ENCODE data around the gene BRI3BP. TPM values are rescaled to one million over a fixed set of nuclear protein-coding genes. Genes with fewer than 3 reads are reported as not detected.
A peak's percentile ranks its signal among the peaks of the same experiment; 100 is the strongest.
"Not testable (repeated sequence)": the region's sequence is repeated elsewhere in the genome, so short reads cannot be mapped to it uniquely, and the experiment has no call there.

The BRI3BP gene
- total and polyA plus RNA-seq, 7 donors = 1.3 to 22.1 (median 2.9) TPM

- intact Hi-C loops (cut with DNase I) = no loop called here
- Histone ChIP-seq H3K36me3 (peaks cover 6 to 90% (median 55%) of the 10 kb centered on the region in 4 donors), H3K4me1 (no peaks in the 10 kb centered on the region), H3K4me3 (no peak overlapping the region), H3K9me3 (no peaks in the 10 kb centered on the region), H3K27me3 (no peaks in the 10 kb centered on the region), H3K27ac (no peak overlapping the region)
- 97 to 98% methylated on average over 10 of the region's 10 CpGs for WGBS, 2 donors
- TF ChIP-seq POLR2AphosphoS5 (IDR thresholded peaks at IDR 0.05) = no peak
- TF ChIP-seq POLR2A (IDR thresholded peaks at IDR 0.05) = no peak
- TF ChIP-seq EP300 (IDR thresholded peaks at IDR 0.05) = no peak
- TF ChIP-seq CTCF (IDR thresholded peaks at IDR 0.05) = no peak
- DNase-seq = no peak
Measured at GRCh38 chr12:124976999-124977398, 16.4 kb upstream of the BRI3BP start.

- peaks cover 0 to 95% (median 61%) of the 10 kb centered on the region in 4 donors for H3K36me3 ChIP-seq
- no peak for TF ChIP-seq POLR2AphosphoS5 (IDR thresholded peaks at IDR 0.05)
- no peak for TF ChIP-seq POLR2A (IDR thresholded peaks at IDR 0.05)
- no peak for TF ChIP-seq EP300 (IDR thresholded peaks at IDR 0.05)
- no peak for TF ChIP-seq CTCF (IDR thresholded peaks at IDR 0.05)
- no peak overlapping the region for H3K27ac ChIP-seq
- H3K4me3 ChIP-seq = no peak overlapping the region
- no peaks in the 10 kb centered on the region for H3K9me3 ChIP-seq
- no peaks in the 10 kb centered on the region for H3K4me1 ChIP-seq
- intact Hi-C loops (cut with DNase I) = no loop called here
- DNase-seq = no peak
- no peaks in the 10 kb centered on the region for H3K27me3 ChIP-seq
- 85 to 89% methylated on average over 10 of the region's 10 CpGs for WGBS, 2 donors
Measured at GRCh38 chr12:124979568-124979967, 13.9 kb upstream of the BRI3BP start.

GRCh38 chr12:124980098-124980892, 13.2 kb upstream of the BRI3BP start:
- H3K9me3 ChIP-seq = no peaks in the 10 kb centered on the region
- intact Hi-C loops (cut with DNase I) = loop anchor here (10.0 kb wide), 1 partner anchor 75 kb away; no protein-coding TSS in a partner anchor
- peaks cover 0 to 95% (median 59%) of the 10 kb centered on the region in 4 donors for H3K36me3 ChIP-seq
- no peak for DNase-seq
- no peaks in the 10 kb centered on the region for H3K27me3 ChIP-seq
- H3K27ac ChIP-seq = no peak overlapping the region
- H3K4me1 ChIP-seq = no peaks in the 10 kb centered on the region
- TF ChIP-seq EP300 (IDR thresholded peaks at IDR 0.05) = no peak
- no peak for TF ChIP-seq CTCF (IDR thresholded peaks at IDR 0.05)
- TF ChIP-seq POLR2A (IDR thresholded peaks at IDR 0.05) = no peak
- TF ChIP-seq POLR2AphosphoS5 (IDR thresholded peaks at IDR 0.05) = no peak
- WGBS, 2 donors = 95 to 97% methylated on average over 41 of the region's 41 CpGs
- no peak overlapping the region for H3K4me3 ChIP-seq

DNA sequence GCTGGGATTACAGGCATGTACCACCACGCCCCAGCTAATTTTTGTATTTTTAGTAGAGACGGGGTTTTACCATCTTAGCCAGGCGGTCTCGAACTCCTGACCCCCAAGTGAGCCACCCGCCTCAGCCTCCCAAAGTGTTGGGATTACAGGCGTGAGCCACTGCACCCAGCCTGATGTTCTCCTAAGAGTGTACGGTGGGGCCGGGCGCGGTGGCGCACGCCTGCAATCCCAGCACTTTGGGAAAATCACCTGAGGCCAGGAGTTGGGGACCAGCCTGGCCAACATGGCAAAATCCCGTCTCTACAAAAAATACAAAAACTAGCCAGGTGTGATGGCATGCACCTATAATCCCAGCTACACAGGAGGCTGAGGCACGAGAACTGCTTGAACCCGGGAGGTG, 6.6 kb upstream of the BRI3BP start:
- 95 to 96% methylated on average over 15 of the region's 15 CpGs for WGBS, 2 donors
- H3K4me3 ChIP-seq, H3K27ac ChIP-seq, H3K27me3 ChIP-seq, H3K9me3 ChIP-seq, DNase-seq: not testable (repeated sequence)
- peaks cover 0 to 21% (median 8%) of the 10 kb centered on the region in 4 donors for H3K4me1 ChIP-seq
- intact Hi-C loops (cut with DNase I) = loop anchor here (10.0 kb wide), 1 partner anchor 82 kb away; no protein-coding TSS in a partner anchor
- H3K36me3 ChIP-seq = peaks cover 0 to 43% (median 18%) of the 10 kb centered on the region in 4 donors

- Histone ChIP-seq H3K27me3 (no peaks in the 10 kb centered on the region), H3K9me3 (no peaks in the 10 kb centered on the region), H3K27ac (peak overlapping the region in 1 of 4 donors; percentile 17), H3K4me3 (peak overlapping the region; percentile 25 to 67 (median 62)), H3K4me1 (peaks cover 0 to 33% (median 22%) of the 10 kb centered on the region in 4 donors), H3K36me3 (no peaks in the 10 kb centered on the region)
- no peak for DNase-seq
- TF ChIP-seq POLR2A (IDR thresholded peaks at IDR 0.05) (no peak), EP300 (IDR thresholded peaks at IDR 0.05) (no peak)
- 1% methylated on average over 35 of the region's 35 CpGs for WGBS, 2 donors
- intact Hi-C loops (cut with DNase I) = loop anchor here (2.0 kb wide), 1 partner anchor 72 kb away; the partner anchor contains the start of gene AACS
Measured at GRCh38 chr12:124992874-124993625, 395 bp upstream of the BRI3BP start.

Measured in sigmoid colon (tissue), 7 donors.